Ovary (tissue), 9 donors: ENCODE measurements around the gene CYP19A1. TPM values are rescaled to one million over a fixed set of nuclear protein-coding genes. Genes with fewer than 3 reads are reported as not detected.

Source experiments
- DNase-seq, 5 donors: peaks; one replicate each; pipeline ENCODE4 v3.0.0-alpha.2; 2019 to 2020
- H3K27ac ChIP-seq, 2 donors: fragments of 200-600 bp; one replicate each; pipeline versions ENCODE4 v1.5.1 to v1.8.0; 2019 to 2022
- H3K27me3 ChIP-seq: fragments of 200-600 bp; one replicate; pipeline ENCODE4 v1.8.0; 2022
- H3K36me3 ChIP-seq: fragments of 200-600 bp; sonication (generic); one replicate; pipeline ENCODE4 v1.5.1; 2019
- H3K4me1 ChIP-seq: one replicate; pipeline ENCODE4 v1.8.1; 2013; ENCODE audit warnings: mild to moderate bottlenecking, moderate library complexity; ENCODE audit not compliant: insufficient read depth
- H3K4me3 ChIP-seq: fragments of 200-600 bp; sonication (generic); one replicate; pipeline ENCODE4 v1.5.1; 2017
- H3K9me3 ChIP-seq, 2 donors: fragments of 200-600 bp in 1 of 2; sonication (generic) in 1 of 2; one replicate each; pipeline versions ENCODE4 v1.5.1 to v1.8.1; 2013 to 2019; ENCODE audit warnings: mild to moderate bottlenecking in 1 of 2, moderate library complexity in 1 of 2
- CTCF ChIP-seq, 3 donors: fragments of 450-650 bp in 2 of 3; fragments of 200-600 bp in 1 of 3; IDR thresholded peaks; one replicate each; pipeline versions ENCODE4 v1.5.1 to v1.8.0; 2016 to 2022; ENCODE audit warnings: antibody characterized with exemption in 3 of 3, mild to moderate bottlenecking in 1 of 3
- EP300 ChIP-seq: sonication (generic); formaldehyde crosslinking; IDR thresholded peaks from one replicate; pipeline ENCODE4 v1.6.1; 2017; ENCODE audit warnings: antibody characterized with exemption
- POLR2A ChIP-seq: fragments of 450-650 bp; IDR thresholded peaks from one replicate; pipeline ENCODE4 v1.6.1; 2017; ENCODE audit warnings: antibody characterized with exemption, mild to moderate bottlenecking, moderate library complexity
- WGBS, 3 donors: extraction: QIAGEN DNeasy Blood & Tissue Kit in 1 of 3; methylation state at CpG; one replicate each; pipeline versions ENCODE4 v1.1.5 to v1.1.7; 2013 to 2017; 5-methylcytosine and 5-hydroxymethylcytosine counted together
- intact Hi-C, 4 donors: fragments of 100-400 bp; cut with DNase I; formaldehyde crosslinking; loops; one replicate each; pipeline versions ENCODE4 v1.11.0 to v1.15.1; 2022 to 2023
- polyA plus RNA-seq, 2 donors: library from polyadenylated mRNA; stranded (reverse); fragments of 200-250 nt in 1 of 2; fragments of 350-450 nt in 1 of 2; fragmentation: Illumina TruSeq in 1 of 2; extraction: RNeasy Lipid Tissue Mini Kit (QIAGEN cat#74804) in 1 of 2; gene quantifications; one replicate each; pipeline ENCODE4 v1.2.3, GENCODE V29; 2013 to 2014
- total RNA-seq, 7 donors: library from RNA; depleted of rRNA in 2 of 7; stranded (reverse); fragments of >200 nt in 2 of 7; fragmentation: NEBNext Ultra II Directional in 3 of 7; extraction: Animal tissue kit (Norgen Biotek cat#: 25700) in 3 of 7; gene quantifications; one replicate each; pipeline versions ENCODE4 v1.1.0 to v1.2.4, GENCODE V29; 2016 to 2023
- donor health status: DM: no; HTN: no; CAD: no; lungs with moderate emphysema.
- donor health status: DM: no; HTN: no; CAD: no.
- donor health status: Bipolar disorder and iron deficiency.
- donor health status: DM: yes; HTN: yes; CAD: no.
- donor health status: DM: no; HTN: no; CAD: no.
- donor health status: DM: yes; HTN: yes; CAD: no.

Gene CYP19A1
- total and polyA plus RNA-seq, 9 donors, result 0.81 to 1,570 (median 1.4) TPM

GRCh38 chr15:51332206-51333147, 5.9 kb downstream of the CYP19A1 start:
- DNase-seq, result no peak

GRCh38 chr15:51331141-51331540, 7.3 kb downstream of the CYP19A1 start:
- Histone ChIP-seq H3K4me1 (no peaks in the 10 kb centered on the region), H3K27ac (no peak overlapping the region), H3K9me3 (peaks cover 0 to 3% of the 10 kb centered on the region in 2 donors), H3K36me3 (no peaks in the 10 kb centered on the region), H3K27me3 (no peaks in the 10 kb centered on the region), H3K4me3 (no peak overlapping the region)
- no peak for TF ChIP-seq CTCF (IDR thresholded peaks at IDR 0.05)
- no peak for TF ChIP-seq POLR2A
- no peak for TF ChIP-seq EP300
- WGBS, 3 donors, result 37 to 43% (median 41%) methylated on average over 5 of the region's 5 CpGs
- DNase-seq, result no peak
- intact Hi-C loops, result no loop called here

More at GRCh38 chr15:51332206-51333147, 5.9 kb downstream of the CYP19A1 start:
- Histone ChIP-seq H3K27ac (no peak overlapping the region), H3K36me3 (no peaks in the 10 kb centered on the region), H3K4me1 (no peaks in the 10 kb centered on the region), H3K9me3 (peaks cover 0 to 3% of the 10 kb centered on the region in 2 donors), H3K4me3 (no peak overlapping the region), H3K27me3 (no peaks in the 10 kb centered on the region)
- intact Hi-C loops, result no loop called here
- no peak for TF ChIP-seq CTCF (IDR thresholded peaks at IDR 0.05)
- TF ChIP-seq EP300, result no peak
- no peak for TF ChIP-seq POLR2A
- WGBS, 3 donors, result 73 to 76% (median 75%) methylated on average over 4 of the region's 4 CpGs

GRCh38 chr15:51328926-51329325, 9.5 kb downstream of the CYP19A1 start:
- H3K4me3 ChIP-seq, result no peak overlapping the region
- H3K36me3 ChIP-seq, result no peaks in the 10 kb centered on the region
- TF ChIP-seq CTCF (IDR thresholded peaks at IDR 0.05) (no peak), POLR2A (no peak), EP300 (no peak)
- intact Hi-C loops, result no loop called here
- H3K27ac ChIP-seq, result no peak overlapping the region
- H3K9me3 ChIP-seq, result peaks cover 0 to 3% of the 10 kb centered on the region in 2 donors
- WGBS, 3 donors, result 62 to 88% (median 77%) methylated on average over 4 of the region's 4 CpGs
- no peak for DNase-seq
- H3K27me3 ChIP-seq, result no peaks in the 10 kb centered on the region
- no peaks in the 10 kb centered on the region for H3K4me1 ChIP-seq

GRCh38 chr15:51327081-51327480, 11.3 kb downstream of the CYP19A1 start:
- H3K9me3 ChIP-seq, result peaks cover 0 to 3% of the 10 kb centered on the region in 2 donors
- no peak overlapping the region for H3K27ac ChIP-seq
- WGBS, 3 donors, result 88 to 95% (median 91%) methylated on average over 2 of the region's 2 CpGs
- H3K4me3 ChIP-seq, result no peak overlapping the region
- no peaks in the 10 kb centered on the region for H3K36me3 ChIP-seq
- no peaks in the 10 kb centered on the region for H3K4me1 ChIP-seq
- TF ChIP-seq CTCF (IDR thresholded peaks at IDR 0.05) (no peak), POLR2A (no peak), EP300 (no peak)
- no peak for DNase-seq
- intact Hi-C loops, result no loop called here
- H3K27me3 ChIP-seq, result no peaks in the 10 kb centered on the region
